GM18951 (cell line): ENCODE results near the gene ADGRV1.

Source experiments
- POLR2A ChIP-seq: IDR thresholded peaks from 4 replicates; pipeline ENCODE4 v1.6.1; 2011; ENCODE audit warnings: mild to moderate bottlenecking; ENCODE audit not compliant: insufficient read length, insufficient read depth; ENCODE audit errors: extremely low read depth
- in situ Hi-C: fragments of 300-500 bp; cut with MboI; formaldehyde crosslinking; loops from one replicate; pipeline ENCODE4 v1.12.0; 2022; ENCODE audit warnings: low sequenced_read_pairs, mixed read lengths, inconsistent platforms; ENCODE audit not compliant: unreplicated experiment

The ADGRV1 gene

DNA sequence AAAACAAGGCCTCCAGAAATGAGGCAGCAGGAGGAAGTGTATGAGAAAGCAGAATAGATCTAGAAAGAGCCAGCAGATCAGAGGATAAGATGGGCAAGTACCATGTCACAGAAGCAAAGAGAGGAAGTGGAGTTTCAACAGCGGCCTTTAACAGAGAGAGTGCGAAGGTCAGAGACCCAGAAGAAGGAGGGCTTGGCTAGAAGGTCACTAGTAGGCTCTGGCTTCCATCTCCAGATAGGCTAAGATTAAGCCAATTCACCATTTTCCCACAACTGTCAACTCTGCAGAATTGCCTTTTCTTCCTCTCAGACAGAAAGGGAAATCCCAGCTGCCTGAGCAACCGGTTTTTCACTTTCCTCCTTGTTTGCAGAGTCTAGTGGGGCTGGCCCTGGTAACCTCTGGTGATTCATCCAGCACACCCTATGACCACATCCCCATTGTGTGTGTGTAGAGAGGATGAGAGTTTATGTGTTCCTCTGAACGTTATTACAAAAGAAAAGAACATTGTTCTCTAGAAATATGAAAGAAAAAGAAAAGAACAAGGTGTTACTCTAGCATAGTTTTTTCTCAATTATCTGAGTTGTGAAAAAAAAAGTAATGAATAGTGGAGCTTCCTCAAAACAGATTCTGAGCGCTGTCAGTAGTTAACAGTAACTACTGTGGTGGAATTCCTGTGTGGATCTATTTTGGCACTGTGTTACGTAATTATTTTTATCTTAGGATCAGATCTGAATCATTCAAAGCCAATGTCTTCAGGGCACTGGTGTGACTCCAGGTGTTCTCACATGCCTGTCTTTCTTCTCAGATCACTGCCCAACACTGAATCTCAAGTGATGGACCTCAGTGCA lies 604.2 kb downstream of the ADGRV1 start:
- in situ Hi-C loops: no loop called here

DNA sequence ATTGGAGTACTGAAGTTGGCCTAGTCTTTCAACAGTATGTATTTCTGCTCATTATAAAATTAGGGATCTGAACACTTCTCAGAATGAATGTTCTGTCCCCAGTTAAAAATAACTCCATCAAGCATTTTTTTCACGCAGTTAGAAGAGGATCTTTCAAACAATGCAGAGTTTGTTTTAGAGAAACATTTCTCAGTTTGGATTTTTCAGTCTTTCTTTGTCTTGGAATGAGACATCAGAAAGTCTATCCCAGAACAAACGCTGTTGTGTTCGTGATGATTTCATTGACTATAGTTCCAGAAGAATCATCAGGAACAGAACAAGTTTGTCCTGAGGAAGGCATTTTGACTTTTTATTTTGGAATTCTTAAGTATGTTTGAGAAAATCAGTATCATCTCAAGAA lies 605.8 kb downstream of the ADGRV1 start:
- TF ChIP-seq POLR2A: no peak
- in situ Hi-C loops: no loop called here

More for the DNA sequence above, 604.2 kb downstream of the ADGRV1 start:
- TF ChIP-seq POLR2A: no peak

DNA sequence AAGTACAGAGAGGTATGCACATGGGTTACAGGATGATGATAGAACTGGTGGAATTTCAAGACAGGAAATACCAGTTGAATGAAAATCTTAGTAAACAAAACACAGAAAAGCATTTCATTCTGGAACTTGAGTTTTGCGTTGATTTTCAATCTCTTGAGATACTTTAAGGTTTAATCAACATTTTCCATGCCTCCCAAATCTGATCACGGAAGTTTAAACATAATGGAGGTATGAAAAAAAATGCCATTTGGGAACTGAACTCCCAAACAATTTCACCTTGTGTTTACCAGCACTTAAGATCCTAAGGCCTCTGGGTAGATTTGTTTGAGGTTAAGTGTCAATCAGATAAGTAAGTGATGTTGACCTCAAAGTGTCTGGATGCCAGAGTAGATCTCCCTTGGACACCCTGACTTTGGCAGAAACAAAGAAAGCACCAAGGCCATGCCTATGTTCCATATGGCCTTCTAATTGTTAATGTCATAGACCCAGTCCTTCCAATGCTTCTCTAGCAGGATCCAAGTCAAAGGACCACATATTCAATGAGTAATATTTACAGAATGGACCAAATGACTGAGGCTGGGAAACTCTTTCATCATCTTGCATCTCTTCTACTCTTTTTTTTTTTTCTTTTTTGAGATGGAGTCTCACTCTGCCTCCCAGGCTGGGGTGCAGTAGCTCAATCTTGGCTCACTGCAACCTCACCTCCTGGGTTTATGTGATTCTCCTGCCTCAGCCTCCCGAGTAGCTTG lies 607.6 kb downstream of the ADGRV1 start:
- no peak for TF ChIP-seq POLR2A
- in situ Hi-C loops: no loop called here

DNA sequence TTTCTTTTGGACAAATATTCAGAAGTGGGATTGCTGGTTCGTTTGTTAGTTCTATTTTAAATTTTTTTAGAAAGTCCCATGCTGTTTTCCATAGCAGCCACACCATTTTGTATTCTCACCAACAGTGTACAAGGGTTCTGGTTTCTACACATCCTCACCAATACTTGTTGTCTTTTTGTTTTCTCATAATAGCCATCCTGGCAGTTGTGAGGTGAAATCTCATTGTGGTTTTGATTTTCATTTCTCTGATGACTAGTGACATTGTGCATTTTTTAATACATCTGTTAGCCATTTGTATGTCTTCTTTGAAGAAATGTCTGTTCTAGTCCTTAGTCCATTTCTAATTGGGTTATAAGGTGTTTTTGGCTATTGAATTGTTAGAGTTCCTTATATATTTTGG lies 610.3 kb downstream of the ADGRV1 start:
- in situ Hi-C loops: no loop called here
- TF ChIP-seq POLR2A: no peak

DNA sequence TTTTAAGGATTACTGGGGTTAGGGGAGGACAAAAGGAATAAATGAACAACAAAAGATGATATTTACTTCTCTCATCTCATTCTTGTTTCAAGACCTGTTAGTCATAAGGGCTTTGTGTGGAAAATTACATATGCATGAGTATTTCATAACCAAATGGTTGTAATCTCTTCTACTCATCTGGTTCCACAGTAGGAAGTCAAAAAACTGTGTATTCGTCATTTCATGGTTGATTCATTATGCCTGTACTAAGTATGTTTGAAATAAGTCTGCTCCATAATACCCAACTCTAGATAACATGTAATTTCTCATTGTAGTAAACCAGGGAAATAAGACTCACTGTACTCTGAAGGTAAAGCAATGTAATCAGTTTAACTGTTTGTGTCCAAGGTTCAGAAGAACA lies 611.7 kb downstream of the ADGRV1 start:
- in situ Hi-C loops: no loop called here
- no peak for TF ChIP-seq POLR2A

DNA sequence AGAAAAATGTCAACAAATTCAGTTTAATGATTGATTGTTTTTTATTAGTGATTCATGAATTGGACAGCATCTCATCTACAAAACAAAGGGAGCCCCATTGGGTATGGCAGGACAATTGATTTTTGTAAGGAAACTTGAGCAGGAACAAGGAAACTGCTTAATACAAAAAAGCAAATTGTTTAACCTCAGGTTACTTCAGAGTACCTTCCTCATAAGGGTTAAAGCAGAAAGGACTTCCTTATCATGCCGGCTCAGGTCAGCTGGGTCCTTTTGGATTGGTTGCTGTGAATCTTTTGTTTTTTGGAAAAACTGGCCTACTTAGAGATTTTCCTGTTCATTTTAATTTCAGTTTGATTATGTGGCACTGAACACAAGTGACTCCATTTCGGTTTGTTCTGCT lies 612.7 kb downstream of the ADGRV1 start:
- no peak for TF ChIP-seq POLR2A
- in situ Hi-C loops: no loop called here

DNA sequence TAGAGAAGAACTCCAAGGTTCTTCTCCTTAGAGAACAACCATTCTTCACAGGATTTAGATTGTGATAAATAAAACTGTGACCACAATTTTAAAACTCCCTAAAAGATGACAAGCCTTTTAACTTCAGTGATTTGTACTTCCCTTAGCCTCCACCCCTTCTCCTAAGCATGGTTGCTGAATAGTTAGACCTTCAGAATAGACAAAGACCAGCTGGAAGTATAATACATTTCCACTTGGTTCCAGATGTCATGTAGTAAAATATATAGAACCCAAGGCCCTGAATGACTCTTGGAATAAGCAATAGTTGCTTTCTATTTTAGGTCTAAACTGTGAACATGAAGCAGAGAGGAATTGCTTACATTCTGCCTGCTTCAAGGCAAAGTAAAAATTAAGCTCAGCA lies 615.8 kb downstream of the ADGRV1 start:
- in situ Hi-C loops: no loop called here
- no peak for TF ChIP-seq POLR2A

DNA sequence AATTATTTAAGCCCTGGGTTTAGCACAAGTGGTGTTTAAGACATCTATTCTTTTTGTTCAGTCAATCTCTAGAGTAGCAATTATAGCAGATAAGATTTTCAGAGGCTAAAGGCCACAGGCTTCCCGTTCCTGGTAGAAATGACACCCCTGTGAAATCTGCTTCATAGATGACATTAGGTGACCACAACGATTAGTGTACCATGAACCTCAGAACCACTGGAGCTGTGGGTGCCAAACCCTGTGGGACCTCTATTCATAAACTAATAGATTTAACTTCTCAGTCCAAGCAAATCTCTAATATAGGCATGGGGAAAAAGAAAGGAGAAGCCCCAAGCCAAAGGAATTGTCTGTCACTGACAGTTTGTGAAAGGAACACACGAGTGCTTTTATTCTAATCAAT lies 617.1 kb downstream of the ADGRV1 start:
- no peak for TF ChIP-seq POLR2A
- in situ Hi-C loops: no loop called here

DNA sequence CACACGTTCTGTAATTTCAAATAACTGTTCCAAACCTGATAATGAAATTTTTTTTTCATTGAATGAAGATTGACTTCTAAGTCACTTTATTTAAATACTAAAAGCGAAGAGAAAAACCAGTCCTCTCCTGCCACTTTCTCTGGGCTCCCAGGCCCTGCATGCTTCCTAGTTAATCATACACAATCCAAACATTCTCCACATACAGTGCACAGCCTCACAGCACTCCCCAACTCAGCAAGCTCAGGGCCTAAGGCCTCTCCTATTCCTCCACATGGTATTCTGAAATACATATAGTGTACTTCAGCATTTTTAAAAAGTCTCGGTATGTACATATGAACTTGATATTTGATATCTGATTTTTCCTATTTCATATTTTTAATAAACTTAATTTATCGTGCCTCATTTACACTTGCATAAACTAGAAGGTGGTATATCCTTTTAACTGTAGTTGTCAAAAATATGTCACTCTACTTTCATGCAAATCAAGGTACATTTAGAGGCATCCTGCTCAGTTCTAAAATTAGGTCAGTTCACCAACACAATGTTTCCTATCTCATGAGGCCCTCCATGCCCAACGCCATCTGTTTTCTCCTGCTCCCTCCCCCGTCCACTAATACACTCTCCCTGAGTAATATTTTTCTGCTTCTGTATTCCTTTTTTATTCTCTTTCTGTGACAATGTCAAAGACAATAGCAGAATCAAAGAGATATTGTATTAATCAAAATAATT lies 617.9 kb downstream of the ADGRV1 start:
- in situ Hi-C loops: no loop called here
- no peak for TF ChIP-seq POLR2A

DNA sequence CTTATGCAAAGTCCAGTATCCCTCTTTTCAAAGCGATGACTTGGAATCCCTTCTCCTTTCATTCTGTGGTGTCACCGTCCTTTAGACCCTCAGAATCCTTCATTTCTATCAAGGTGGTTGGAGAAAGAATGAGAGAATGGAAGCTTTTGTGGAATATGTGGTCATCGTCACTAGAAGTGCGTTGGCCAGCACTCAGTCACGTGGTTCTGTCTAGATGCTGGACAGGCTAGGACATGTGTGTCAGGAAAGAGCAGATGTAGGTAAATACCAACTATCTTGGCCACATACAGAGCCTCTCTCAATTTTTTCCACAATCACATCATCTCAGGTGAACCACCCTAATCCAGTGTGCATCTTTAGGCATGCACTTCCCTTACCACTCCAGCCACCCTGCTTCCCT lies 618.5 kb downstream of the ADGRV1 start:
- in situ Hi-C loops: no loop called here

DNA sequence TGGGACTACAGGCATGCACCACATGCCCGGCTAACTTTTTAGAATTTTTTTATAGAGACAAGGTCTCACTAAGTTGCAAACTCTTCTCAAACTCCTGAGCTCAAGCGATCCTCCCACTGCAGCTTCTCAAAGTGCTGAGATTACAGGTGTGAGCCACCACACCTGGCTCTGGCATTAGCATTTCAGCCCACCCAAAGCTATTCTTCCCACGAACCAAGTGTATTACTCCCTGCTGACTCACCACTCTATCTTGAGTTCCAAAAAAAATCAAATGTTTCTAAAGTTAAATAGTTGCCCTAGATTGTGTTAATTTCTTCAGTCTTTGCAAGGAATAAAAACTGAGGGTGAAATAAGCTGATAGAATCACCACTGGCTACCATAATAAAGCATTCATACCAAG lies 619.0 kb downstream of the ADGRV1 start:
- no peak for TF ChIP-seq POLR2A
- in situ Hi-C loops: no loop called here

More for the DNA sequence above, 618.5 kb downstream of the ADGRV1 start:
- TF ChIP-seq POLR2A: no peak

DNA sequence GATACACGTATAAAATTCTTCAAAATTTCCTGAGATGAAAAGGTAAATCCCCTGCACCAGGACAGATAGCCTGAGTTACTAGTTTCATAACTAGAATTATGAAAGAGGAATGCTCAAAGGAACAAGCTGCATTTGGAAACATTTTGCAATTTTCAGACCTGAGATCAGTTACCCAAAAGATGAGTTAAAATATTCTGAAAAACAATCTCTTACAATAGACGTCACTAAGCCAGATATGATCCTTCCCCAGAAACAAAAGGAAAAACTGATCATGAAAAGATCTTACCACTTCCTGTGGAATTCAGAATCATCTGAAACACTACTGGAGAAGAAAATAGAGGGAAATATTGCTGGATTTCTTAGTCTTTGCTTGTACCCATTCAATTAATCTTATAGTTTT lies 619.9 kb downstream of the ADGRV1 start:
- in situ Hi-C loops: no loop called here
- no peak for TF ChIP-seq POLR2A

DNA sequence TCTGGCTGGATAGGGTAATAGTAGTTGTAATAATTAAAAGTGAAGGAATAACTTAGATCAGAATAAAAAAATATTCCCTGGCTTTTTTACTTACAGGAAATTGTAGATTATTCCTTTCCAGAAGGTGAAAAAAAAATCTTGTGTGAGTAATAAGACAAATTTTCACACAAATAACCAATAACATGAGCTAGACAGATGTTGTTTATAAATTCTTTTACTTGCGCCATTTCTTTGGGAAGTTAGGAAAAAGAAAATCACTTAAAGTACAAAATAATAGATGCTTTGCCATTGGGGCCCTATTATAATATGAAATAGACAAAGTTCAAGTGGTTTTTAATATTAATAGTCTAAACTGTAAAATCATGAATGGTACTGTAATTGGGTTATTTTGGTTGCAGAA lies 620.4 kb downstream of the ADGRV1 start:
- no peak for TF ChIP-seq POLR2A
- in situ Hi-C loops: no loop called here
